Measurements from ENCODE around the gene MSL3. TPM values are rescaled to one million over a fixed set of nuclear protein-coding genes. Genes with fewer than 3 reads are reported as not detected.

MSL3 gene
- total RNA-seq, 1 donor from 2014 or later: 14.5 TPM

DNA sequence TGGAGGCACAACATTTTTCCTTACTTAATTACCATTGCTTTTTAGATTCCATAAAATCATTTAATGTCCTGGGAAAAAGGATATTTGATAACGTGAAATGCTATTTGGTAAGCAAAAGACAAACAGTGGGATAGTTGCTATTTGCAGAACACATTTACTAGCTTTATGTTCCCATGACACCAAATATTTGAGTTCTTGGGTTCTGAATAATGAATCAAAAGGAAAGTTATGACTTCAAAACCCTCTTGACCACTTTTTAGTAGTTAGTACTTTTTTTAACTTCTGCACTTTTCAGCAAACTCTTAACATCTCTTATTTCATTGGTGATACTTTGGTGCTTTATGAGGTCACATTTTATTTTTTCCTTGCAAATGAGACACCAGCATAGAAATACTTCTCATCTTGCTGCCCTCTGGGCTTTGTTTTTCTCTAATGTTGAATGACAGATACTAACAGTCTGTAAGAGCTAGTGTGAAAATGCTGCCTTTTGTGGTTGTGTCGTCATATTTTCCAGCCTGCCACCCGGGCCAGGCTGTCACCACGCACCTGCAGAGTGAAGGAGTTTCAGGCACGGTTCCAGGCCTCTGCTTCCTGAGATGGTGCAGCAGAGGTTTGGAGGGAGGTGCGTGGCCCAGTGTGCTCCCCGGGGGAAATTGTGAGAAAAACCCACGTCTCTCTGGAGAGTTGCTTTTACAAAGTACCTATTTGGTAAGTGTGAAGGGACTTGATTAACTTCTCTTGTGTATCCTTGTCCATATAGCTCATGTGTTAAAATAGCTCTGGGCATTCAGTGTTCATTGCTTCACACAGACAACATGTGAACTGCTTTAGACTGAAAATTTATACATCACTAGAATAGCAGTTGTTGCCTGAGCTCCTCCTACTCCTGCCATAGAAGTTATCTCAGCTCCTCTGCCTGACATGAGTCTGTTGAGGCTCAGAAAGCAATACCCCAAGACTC is 34.7 kb downstream of the MSL3 start:
- no peak overlapping the region for H3K4me3 ChIP-seq (ENCODE audit: low read depth, low read length)
- FAIRE-seq (no peak), DNase-seq (ENCODE audit: low read depth) (no peak)
- TF ChIP-seq, protein P1, sequence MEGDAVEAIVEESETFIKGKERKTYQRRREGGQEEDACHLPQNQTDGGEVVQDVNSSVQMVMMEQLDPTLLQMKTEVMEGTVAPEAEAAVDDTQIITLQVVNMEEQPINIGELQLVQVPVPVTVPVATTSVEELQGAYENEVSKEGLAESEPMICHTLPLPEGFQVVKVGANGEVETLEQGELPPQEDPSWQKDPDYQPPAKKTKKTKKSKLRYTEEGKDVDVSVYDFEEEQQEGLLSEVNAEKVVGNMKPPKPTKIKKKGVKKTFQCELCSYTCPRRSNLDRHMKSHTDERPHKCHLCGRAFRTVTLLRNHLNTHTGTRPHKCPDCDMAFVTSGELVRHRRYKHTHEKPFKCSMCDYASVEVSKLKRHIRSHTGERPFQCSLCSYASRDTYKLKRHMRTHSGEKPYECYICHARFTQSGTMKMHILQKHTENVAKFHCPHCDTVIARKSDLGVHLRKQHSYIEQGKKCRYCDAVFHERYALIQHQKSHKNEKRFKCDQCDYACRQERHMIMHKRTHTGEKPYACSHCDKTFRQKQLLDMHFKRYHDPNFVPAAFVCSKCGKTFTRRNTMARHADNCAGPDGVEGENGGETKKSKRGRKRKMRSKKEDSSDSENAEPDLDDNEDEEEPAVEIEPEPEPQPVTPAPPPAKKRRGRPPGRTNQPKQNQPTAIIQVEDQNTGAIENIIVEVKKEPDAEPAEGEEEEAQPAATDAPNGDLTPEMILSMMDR (IDR thresholded peaks at IDR 0.05; ENCODE audit: insufficient read depth, low read length, severe bottlenecking): no peak
- no peaks in the 10 kb centered on the region for H3K36me3 ChIP-seq (ENCODE audit: control insufficient read depth, insufficient read depth, low read length)
- no peaks in the 10 kb centered on the region for H3K27me3 ChIP-seq (ENCODE audit: control insufficient read depth, insufficient read depth, low read length)

DNA sequence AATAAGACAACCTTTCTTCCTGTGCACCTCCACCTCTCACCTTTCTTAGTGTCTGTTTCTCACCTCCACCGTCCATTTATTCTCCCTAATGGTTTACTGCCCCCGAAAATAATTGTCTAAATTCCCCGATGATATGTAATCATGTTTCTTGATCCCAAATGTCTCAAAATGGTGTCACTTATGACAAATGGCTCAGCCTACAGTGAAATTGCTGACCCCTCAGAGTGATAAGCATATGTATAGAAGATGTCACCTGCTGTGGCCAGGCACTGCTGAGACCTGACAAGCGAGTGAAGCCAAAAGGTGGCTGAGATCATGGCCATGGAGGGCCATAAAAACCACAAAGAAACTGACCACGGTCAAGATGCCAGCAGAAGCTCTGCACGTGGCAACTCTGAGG is 35.7 kb downstream of the MSL3 start:
- no peaks in the 10 kb centered on the region for H3K27me3 ChIP-seq (ENCODE audit: control insufficient read depth, insufficient read depth, low read length)
- DNase-seq (ENCODE audit: low read depth) (no peak), FAIRE-seq (no peak)
- no peaks in the 10 kb centered on the region for H3K36me3 ChIP-seq (ENCODE audit: control insufficient read depth, insufficient read depth, low read length)
- H3K4me3 ChIP-seq (ENCODE audit: low read depth, low read length): no peak overlapping the region
- TF ChIP-seq, protein P1 (IDR thresholded peaks at IDR 0.05; ENCODE audit: insufficient read depth, low read length, severe bottlenecking): no peak

DNA sequence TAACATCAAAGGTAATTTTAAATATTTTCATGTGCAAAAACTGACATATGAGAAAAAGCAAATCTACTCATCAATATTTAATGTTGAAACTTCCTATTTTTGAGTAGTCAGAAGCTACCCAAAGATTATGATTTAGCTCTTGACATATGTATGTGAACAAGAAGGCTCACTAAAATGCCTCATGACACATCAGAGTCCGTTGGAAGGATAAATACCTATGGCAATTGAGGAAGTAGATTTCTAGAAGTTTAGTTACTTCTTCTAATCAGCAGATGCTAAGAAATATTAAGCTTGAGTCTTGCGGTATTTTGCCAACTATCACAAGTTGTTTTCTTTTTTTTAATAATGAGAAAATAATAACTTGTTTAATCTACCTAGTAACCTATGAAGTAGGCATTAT is 55.3 kb downstream of the MSL3 start:
- H3K27me3 ChIP-seq (ENCODE audit: control insufficient read depth, insufficient read depth, low read length): no peaks in the 10 kb centered on the region
- no peaks in the 10 kb centered on the region for H3K36me3 ChIP-seq (ENCODE audit: control insufficient read depth, insufficient read depth, low read length)
- FAIRE-seq (no peak), DNase-seq (ENCODE audit: low read depth) (no peak)
- TF ChIP-seq, protein P1 (IDR thresholded peaks at IDR 0.05; ENCODE audit: insufficient read depth, low read length, severe bottlenecking): no peak
- H3K4me3 ChIP-seq (ENCODE audit: low read depth, low read length): no peak overlapping the region

Other genes with a start within 250 kb of the MSL3 start
- gene ARHGAP6, start 92.3 kb upstream of the MSL3 start, total RNA-seq: under 0.01 and 0.38 TPM in 2 replicates